ENCODE measurements around the gene GGNBP2.
"Not testable (repeated sequence)": the region's sequence is repeated elsewhere in the genome, so short reads cannot be mapped to it uniquely, and the experiment has no call there.

GGNBP2 gene

GRCh38 chr17:36600465-36600864 lies 55.7 kb downstream of the GGNBP2 start:
- DNase-seq (ENCODE audit: low read depth in 1 of 2, low spot score in 1 of 2): no peak

- DNase-seq (ENCODE audit: low read depth in 1 of 2, low spot score in 1 of 2): peak in 1 of 2 donors; percentile 10
Measured at GRCh38 chr17:36600936-36601302, 56.2 kb downstream of the GGNBP2 start.

GRCh38 chr17:36601303-36602029 lies 56.7 kb downstream of the GGNBP2 start, which contains the start of gene MRM1:
Gene MRM1, plus strand, starts transcription at chr17:36601583. Its CDS starts 228 bp downstream, at chr17:36601811.
- DNase-seq (ENCODE audit: low read depth in 1 of 2, low spot score in 1 of 2): peak; percentile 81 to 89

- DNase-seq (ENCODE audit: low read depth in 1 of 2, low spot score in 1 of 2): no peak
Measured at GRCh38 chr17:36602030-36602748, 57.5 kb downstream of the GGNBP2 start.

GRCh38 chr17:36602924-36603384 lies 58.2 kb downstream of the GGNBP2 start:
- peak; percentile 35 to 44 for DNase-seq (ENCODE audit: low read depth in 1 of 2, low spot score in 1 of 2)

- DNase-seq (ENCODE audit: low read depth in 1 of 2, low spot score in 1 of 2): not testable (repeated sequence)
Measured at GRCh38 chr17:36605028-36605427, 60.3 kb downstream of the GGNBP2 start.

- DNase-seq (ENCODE audit: low read depth in 1 of 2, low spot score in 1 of 2): no peak
Measured at GRCh38 chr17:36608280-36608679, 63.6 kb downstream of the GGNBP2 start.

- no peak for DNase-seq (ENCODE audit: low read depth in 1 of 2, low spot score in 1 of 2)
Measured at GRCh38 chr17:36608794-36609497, 64.2 kb downstream of the GGNBP2 start.

GRCh38 chr17:36609498-36609862 lies 64.8 kb downstream of the GGNBP2 start:
- DNase-seq (ENCODE audit: low read depth in 1 of 2, low spot score in 1 of 2): no peak

- no peak for DNase-seq (ENCODE audit: low read depth in 1 of 2, low spot score in 1 of 2)
Measured at GRCh38 chr17:36610474-36610873, 65.8 kb downstream of the GGNBP2 start.

- DNase-seq (ENCODE audit: low read depth in 1 of 2, low spot score in 1 of 2): no peak
Measured at GRCh38 chr17:36611345-36612072, 66.8 kb downstream of the GGNBP2 start.

- DNase-seq (ENCODE audit: low read depth in 1 of 2, low spot score in 1 of 2): no peak
Measured at GRCh38 chr17:36612323-36612722, 67.6 kb downstream of the GGNBP2 start.

GRCh38 chr17:36613155-36613554 lies 68.4 kb downstream of the GGNBP2 start:
- DNase-seq (ENCODE audit: low read depth in 1 of 2, low spot score in 1 of 2): no peak

- no peak for DNase-seq (ENCODE audit: low read depth in 1 of 2, low spot score in 1 of 2)
Measured at GRCh38 chr17:36614081-36614480, 69.4 kb downstream of the GGNBP2 start.

GRCh38 chr17:36614933-36615332 lies 70.2 kb downstream of the GGNBP2 start:
- DNase-seq (ENCODE audit: low read depth in 1 of 2, low spot score in 1 of 2): no peak

GRCh38 chr17:36616061-36617029 lies 71.6 kb downstream of the GGNBP2 start:
- no peak for DNase-seq (ENCODE audit: low read depth in 1 of 2, low spot score in 1 of 2)

GRCh38 chr17:36617773-36618172 lies 73.1 kb downstream of the GGNBP2 start:
- no peak for DNase-seq (ENCODE audit: low read depth in 1 of 2, low spot score in 1 of 2)

GRCh38 chr17:36623281-36623680 lies 78.6 kb downstream of the GGNBP2 start:
- no peak for DNase-seq (ENCODE audit: low read depth in 1 of 2, low spot score in 1 of 2)

- DNase-seq (ENCODE audit: low read depth in 1 of 2, low spot score in 1 of 2): no peak
Measured at GRCh38 chr17:36625188-36625587, 80.5 kb downstream of the GGNBP2 start.

GRCh38 chr17:36627101-36627500 lies 82.4 kb downstream of the GGNBP2 start:
- no peak for DNase-seq (ENCODE audit: low read depth in 1 of 2, low spot score in 1 of 2)

Measured in stimulated activated CD4-positive, alpha-beta T cell treated with anti-CD3 and anti-CD28 coated beads, Interleukin-15, amount 100 ng/mL, for 1 hour (primary cell).